ENCODE data around the gene NTN1. TPM values are rescaled to one million over a fixed set of nuclear protein-coding genes. Genes with fewer than 3 reads are reported as not detected.

The NTN1 gene
- total RNA-seq, 2 experiments from 2014 or later = 1.2 to 1.3 TPM

- peaks cover 9% of the 10 kb centered on the region for H3K4me1 Mint-ChIP-seq (ENCODE audit: low read depth)
- no peaks in the 10 kb centered on the region for H3K9me3 Mint-ChIP-seq
- no peaks in the 10 kb centered on the region for H3K36me3 Mint-ChIP-seq (ENCODE audit: low read depth)
- ChIA-PET POLR2A (interaction anchor here (0.5 to 0.8 kb wide), 2 partner anchors 367 to 1681 kb away, joined by 3 read pairs; no protein-coding TSS in a partner anchor), CTCF (interaction anchor here (1.1 to 2.5 kb wide), 4 partner anchors 9 to 219 kb away, joined by 5 to 8 read pairs (median 6); partner anchors contain the start of gene NTN1)
- H3K4me3 Mint-ChIP-seq = no peak overlapping the region
- H3K27me3 Mint-ChIP-seq = peaks cover 57% of the 10 kb centered on the region
- intact Hi-C loops (cut with micrococcal nuclease) = no loop called here
- ATAC-seq (no peak), DNase-seq (no peak)
- TF ChIP-seq CTCF (IDR thresholded peaks at IDR 0.05) = no peak
- H3K27ac Mint-ChIP-seq = no peak overlapping the region
Measured at GRCh38 chr17:9004132-9004960, 17.0 kb upstream of the NTN1 start.

- intact Hi-C loops (cut with micrococcal nuclease) = no loop called here
- DNase-seq = no peak
- POLR2A ChIA-PET = no interaction called here
- CTCF ChIA-PET = interaction anchor here (1.1 to 2.5 kb wide), 4 partner anchors 9 to 219 kb away, joined by 5 to 8 read pairs (median 6); partner anchors contain the start of gene NTN1
- no peak for TF ChIP-seq CTCF (IDR thresholded peaks at IDR 0.05)
- Mint-ChIP-seq H3K4me1 (ENCODE audit: low read depth) (peaks cover 9% of the 10 kb centered on the region), H3K9me3 (no peaks in the 10 kb centered on the region), H3K36me3 (ENCODE audit: low read depth) (no peaks in the 10 kb centered on the region), H3K4me3 (no peak overlapping the region), H3K27me3 (peaks cover 61% of the 10 kb centered on the region), H3K27ac (no peak overlapping the region)
- ATAC-seq = no peak
Measured at GRCh38 chr17:9004961-9005285, 16.4 kb upstream of the NTN1 start.

- ChIA-PET CTCF (interaction anchor here (0.5 kb wide), 1 partner anchor 130 kb away, joined by 3 read pairs; no protein-coding TSS in a partner anchor), POLR2A (no interaction called here)
- ATAC-seq (no peak), DNase-seq (no peak)
- no peak overlapping the region for H3K4me3 Mint-ChIP-seq
- intact Hi-C loops (cut with micrococcal nuclease) = no loop called here
- H3K27me3 Mint-ChIP-seq = peaks cover 61% of the 10 kb centered on the region
- no peak for TF ChIP-seq CTCF (IDR thresholded peaks at IDR 0.05)
- peaks cover 9% of the 10 kb centered on the region for H3K4me1 Mint-ChIP-seq (ENCODE audit: low read depth)
- no peak overlapping the region for H3K27ac Mint-ChIP-seq
- H3K36me3 Mint-ChIP-seq (ENCODE audit: low read depth) = no peaks in the 10 kb centered on the region
- H3K9me3 Mint-ChIP-seq = no peaks in the 10 kb centered on the region
Measured at GRCh38 chr17:9006175-9006767, 15.0 kb upstream of the NTN1 start.

GRCh38 chr17:9007052-9007714 lies 14.1 kb upstream of the NTN1 start:
- Mint-ChIP-seq H3K27ac (no peak overlapping the region), H3K4me1 (ENCODE audit: low read depth) (peaks cover 7% of the 10 kb centered on the region), H3K36me3 (ENCODE audit: low read depth) (no peaks in the 10 kb centered on the region), H3K9me3 (no peaks in the 10 kb centered on the region), H3K4me3 (no peak overlapping the region), H3K27me3 (peaks cover 56% of the 10 kb centered on the region)
- ChIA-PET CTCF (interaction anchor here (5.7 kb wide), 1 partner anchor 9 kb away, joined by 34 read pairs; no protein-coding TSS in a partner anchor), POLR2A (no interaction called here)
- ATAC-seq (no peak), DNase-seq (no peak)
- intact Hi-C loops (cut with micrococcal nuclease) = no loop called here
- no peak for TF ChIP-seq CTCF (IDR thresholded peaks at IDR 0.05)

Measured in activated CD8-positive, alpha-beta T cell treated with anti-CD3 and anti-CD28 coated beads for 36 hours (primary cell).